Hepatocyte (in vitro differentiated cells): ENCODE results near the gene VAV2. TPM values are rescaled to one million over a fixed set of nuclear protein-coding genes. Genes with fewer than 3 reads are reported as not detected.

Experiments
- DNase-seq: peaks from one replicate; pipeline ENCODE4 v3.0.0-alpha.2; 2016; ENCODE audit warnings: low spot score
- H2AFZ ChIP-seq: fragments of 200-600 bp; sonication (generic); 2 replicates; pipeline ENCODE4 v1.6.0; 2016; ENCODE audit warnings: antibody characterized with exemption, mild to moderate bottlenecking
- H3K27ac ChIP-seq: fragments of 200-600 bp; sonication (generic); 2 replicates; pipeline ENCODE4 v1.5.1; 2016; ENCODE audit warnings: mild to moderate bottlenecking
- H3K27me3 ChIP-seq: fragments of 200-600 bp; sonication (generic); 2 replicates; pipeline ENCODE4 v1.6.1; 2016
- H3K36me3 ChIP-seq: fragments of 200-600 bp; sonication (generic); replicated peaks from 2 replicates; pipeline ENCODE4 v1.5.1; 2016; ENCODE audit warnings: low read depth; ENCODE audit not compliant: insufficient read depth
- H3K4me1 ChIP-seq: fragments of 200-600 bp; sonication (generic); 2 replicates; pipeline ENCODE4 v1.5.1; 2016; ENCODE audit warnings: mild to moderate bottlenecking, moderate library complexity; ENCODE audit not compliant: insufficient read depth
- H3K4me2 ChIP-seq: fragments of 200-600 bp; sonication (generic); 2 replicates; pipeline ENCODE4 v1.6.0; 2016
- H3K4me3 ChIP-seq: fragments of 200-600 bp; sonication (generic); 2 replicates; pipeline ENCODE4 v1.5.1; 2016; ENCODE audit warnings: mild to moderate bottlenecking
- H3K79me2 ChIP-seq: fragments of 200-600 bp; sonication (generic); 2 replicates; pipeline ENCODE4 v1.6.0; 2017; ENCODE audit warnings: mild to moderate bottlenecking
- H3K9me2 ChIP-seq: fragments of 200-600 bp; sonication (generic); replicated peaks from 2 replicates; pipeline ENCODE4 v1.6.0; 2017; ENCODE audit warnings: mild to moderate bottlenecking; ENCODE audit not compliant: insufficient read depth
- H3K9me3 ChIP-seq: fragments of 200-600 bp; sonication (generic); 2 replicates; pipeline ENCODE4 v1.5.1; 2016; ENCODE audit warnings: low read depth, mild to moderate bottlenecking
- H4K20me1 ChIP-seq: fragments of 200-600 bp; sonication (generic); 2 replicates; pipeline ENCODE4 v1.6.0; 2016; ENCODE audit warnings: mild to moderate bottlenecking; ENCODE audit not compliant: insufficient read depth, poor library complexity, severe bottlenecking
- CTCF ChIP-seq: fragments of 200-600 bp; sonication (generic); IDR thresholded peaks from 2 replicates; pipeline ENCODE4 v1.5.1; 2016; ENCODE audit warnings: antibody characterized with exemption, mild to moderate bottlenecking; ENCODE audit not compliant: poor library complexity
- EZH2 ChIP-seq: fragments of 200-600 bp; sonication (generic); IDR thresholded peaks from 2 replicates; pipeline ENCODE4 v1.6.1; 2016; ENCODE audit warnings: antibody characterized with exemption, mild to moderate bottlenecking, borderline replicate concordance
- EZH2phosphoT487 ChIP-seq: fragments of 200-600 bp; sonication (generic); IDR thresholded peaks from one replicate; pipeline ENCODE4 v1.6.1; 2018; ENCODE audit warnings: antibody characterized with exemption, mild to moderate bottlenecking, low read depth, moderate library complexity; ENCODE audit not compliant: unreplicated experiment, severe bottlenecking
- WGBS: methylation state at CpG from one replicate; pipeline ENCODE4 v1.1.6; 2016; ENCODE audit warnings: low lambda C conversion rate; ENCODE audit errors: missing lambda C conversion rate; 5-methylcytosine and 5-hydroxymethylcytosine counted together
- polyA plus RNA-seq: library from polyadenylated mRNA; unstranded; fragments of >200 nt; fragmentation: Nextera tagmentation; extraction: Ambion mirVana; gene quantifications from 2 replicates; pipeline ENCODE4 v1.2.1, GENCODE V29; 2016
- total RNA-seq: library from RNA; depleted of rRNA; stranded (reverse); fragments of >200 nt; gene quantifications from 2 replicates; pipeline ENCODE4 v1.2.3, GENCODE V29; 2014

The VAV2 gene
- total and polyA plus RNA-seq, 2 experiments from 2014 or later = 24.9 to 27.7 TPM

DNA sequence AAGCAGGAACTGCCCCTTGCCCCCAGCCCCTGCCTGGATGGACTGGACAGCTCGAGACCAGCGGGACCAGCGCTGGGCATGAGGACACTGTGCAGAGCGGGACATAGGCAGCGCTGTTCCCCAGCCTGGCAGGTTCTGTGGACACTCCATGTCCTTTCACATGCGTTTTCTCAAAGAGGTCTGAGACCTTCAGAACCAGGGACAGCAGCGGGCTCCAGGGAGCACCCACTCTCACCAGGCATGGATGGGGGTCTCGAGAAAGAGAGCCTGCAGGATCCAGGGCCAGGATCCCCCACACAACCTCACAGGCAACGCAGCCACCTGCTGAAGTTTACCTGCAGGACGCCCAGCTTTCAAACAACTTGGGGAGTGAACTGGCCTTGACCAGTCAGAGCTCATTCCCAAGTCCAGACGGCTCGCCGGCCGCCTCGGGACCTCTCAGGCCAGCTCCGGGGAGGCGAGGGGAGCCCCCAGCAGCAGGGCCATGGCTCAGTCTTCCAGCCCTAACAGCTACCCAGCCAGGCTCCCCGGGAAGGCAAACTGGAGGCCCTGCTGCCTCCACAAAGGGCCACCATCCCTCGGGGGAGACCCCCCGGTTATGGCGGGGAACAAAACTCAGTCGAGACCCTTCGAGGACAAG lies 181.4 kb downstream of the VAV2 start:
- no peak for TF ChIP-seq CTCF
- no peak for TF ChIP-seq EZH2
- no peak for TF ChIP-seq EZH2phosphoT487
- Histone ChIP-seq H3K4me2 (no peak overlapping the region), H3K4me1 (no peaks in the 10 kb centered on the region), H3K79me2 (no peaks in the 10 kb centered on the region), H3K36me3 (no peaks in the 10 kb centered on the region), H4K20me1 (no peaks in the 10 kb centered on the region), H3K27me3 (no peaks in the 10 kb centered on the region), H3K27ac (no peak overlapping the region), H3K4me3 (no peak overlapping the region), H3K9me3 (no peaks in the 10 kb centered on the region), H2AFZ (no peak overlapping the region), H3K9me2 (no peaks in the 10 kb centered on the region)
- no peak for DNase-seq
- 95% methylated on average over 23 of the region's 23 CpGs for WGBS

- Histone ChIP-seq H3K9me2 (no peaks in the 10 kb centered on the region), H3K4me3 (no peak overlapping the region), H3K9me3 (no peaks in the 10 kb centered on the region), H3K36me3 (no peaks in the 10 kb centered on the region), H3K27ac (no peak overlapping the region), H3K79me2 (no peaks in the 10 kb centered on the region), H3K27me3 (no peaks in the 10 kb centered on the region), H2AFZ (no peak overlapping the region), H3K4me2 (no peak overlapping the region), H3K4me1 (no peaks in the 10 kb centered on the region), H4K20me1 (no peaks in the 10 kb centered on the region)
- no peak for DNase-seq
- TF ChIP-seq CTCF (no peak), EZH2 (no peak), EZH2phosphoT487 (no peak)
- 96% methylated on average over 7 of the region's 7 CpGs for WGBS
Observed at GRCh38 chr9:133809335-133809734, 182.8 kb downstream of the VAV2 start.

GRCh38 chr9:133807818-133808217 lies 184.3 kb downstream of the VAV2 start:
- DNase-seq = no peak
- no peak overlapping the region for H3K4me2 ChIP-seq
- no peaks in the 10 kb centered on the region for H3K4me1 ChIP-seq
- no peaks in the 10 kb centered on the region for H3K36me3 ChIP-seq
- H3K9me3 ChIP-seq = no peaks in the 10 kb centered on the region
- no peaks in the 10 kb centered on the region for H3K79me2 ChIP-seq
- H3K4me3 ChIP-seq = no peak overlapping the region
- H3K9me2 ChIP-seq = no peaks in the 10 kb centered on the region
- TF ChIP-seq EZH2 = no peak
- TF ChIP-seq EZH2phosphoT487 = no peak
- TF ChIP-seq CTCF = no peak
- no peaks in the 10 kb centered on the region for H3K27me3 ChIP-seq
- 96% methylated on average over 12 of the region's 13 CpGs for WGBS
- H3K27ac ChIP-seq = no peak overlapping the region
- H2AFZ ChIP-seq = no peak overlapping the region
- no peaks in the 10 kb centered on the region for H4K20me1 ChIP-seq
